ENCODE measurements around the gene MACROD2.

DNA sequence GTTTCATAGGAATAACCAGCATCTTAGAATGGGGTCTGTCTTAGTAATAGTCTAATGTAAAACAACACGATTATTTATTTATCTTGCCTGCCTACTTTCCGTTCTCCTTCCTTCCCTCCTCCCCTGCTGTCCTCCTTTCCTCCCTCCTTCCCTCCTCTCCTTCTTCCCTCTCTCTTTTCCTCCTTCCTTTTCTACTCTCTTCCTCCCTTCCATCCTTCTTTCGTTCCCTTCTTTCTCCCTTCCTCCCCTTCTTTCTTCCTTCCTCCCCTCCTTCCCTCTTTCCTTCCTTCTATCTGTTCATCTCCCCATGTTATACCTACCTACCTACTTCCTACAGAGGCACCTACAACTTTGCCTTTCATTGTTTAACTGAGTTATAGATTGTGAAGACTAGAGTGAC, 1637.4 kb downstream of the MACROD2 start:
- no peak for TF ChIP-seq POLR2A (IDR thresholded peaks at IDR 0.05; ENCODE audit: low read length)
- no peak for TF ChIP-seq CTCF (IDR thresholded peaks at IDR 0.05)
- no peak for TF ChIP-seq EP300 (IDR thresholded peaks at IDR 0.05)
- TF ChIP-seq CEBPB (IDR thresholded peaks at IDR 0.05) = no peak
- TF ChIP-seq, protein P1, sequence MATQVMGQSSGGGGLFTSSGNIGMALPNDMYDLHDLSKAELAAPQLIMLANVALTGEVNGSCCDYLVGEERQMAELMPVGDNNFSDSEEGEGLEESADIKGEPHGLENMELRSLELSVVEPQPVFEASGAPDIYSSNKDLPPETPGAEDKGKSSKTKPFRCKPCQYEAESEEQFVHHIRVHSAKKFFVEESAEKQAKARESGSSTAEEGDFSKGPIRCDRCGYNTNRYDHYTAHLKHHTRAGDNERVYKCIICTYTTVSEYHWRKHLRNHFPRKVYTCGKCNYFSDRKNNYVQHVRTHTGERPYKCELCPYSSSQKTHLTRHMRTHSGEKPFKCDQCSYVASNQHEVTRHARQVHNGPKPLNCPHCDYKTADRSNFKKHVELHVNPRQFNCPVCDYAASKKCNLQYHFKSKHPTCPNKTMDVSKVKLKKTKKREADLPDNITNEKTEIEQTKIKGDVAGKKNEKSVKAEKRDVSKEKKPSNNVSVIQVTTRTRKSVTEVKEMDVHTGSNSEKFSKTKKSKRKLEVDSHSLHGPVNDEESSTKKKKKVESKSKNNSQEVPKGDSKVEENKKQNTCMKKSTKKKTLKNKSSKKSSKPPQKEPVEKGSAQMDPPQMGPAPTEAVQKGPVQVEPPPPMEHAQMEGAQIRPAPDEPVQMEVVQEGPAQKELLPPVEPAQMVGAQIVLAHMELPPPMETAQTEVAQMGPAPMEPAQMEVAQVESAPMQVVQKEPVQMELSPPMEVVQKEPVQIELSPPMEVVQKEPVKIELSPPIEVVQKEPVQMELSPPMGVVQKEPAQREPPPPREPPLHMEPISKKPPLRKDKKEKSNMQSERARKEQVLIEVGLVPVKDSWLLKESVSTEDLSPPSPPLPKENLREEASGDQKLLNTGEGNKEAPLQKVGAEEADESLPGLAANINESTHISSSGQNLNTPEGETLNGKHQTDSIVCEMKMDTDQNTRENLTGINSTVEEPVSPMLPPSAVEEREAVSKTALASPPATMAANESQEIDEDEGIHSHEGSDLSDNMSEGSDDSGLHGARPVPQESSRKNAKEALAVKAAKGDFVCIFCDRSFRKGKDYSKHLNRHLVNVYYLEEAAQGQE (IDR thresholded peaks at IDR 0.05) = no peak
- TF ChIP-seq ESRRA (IDR thresholded peaks at IDR 0.05; ENCODE audit: borderline replicate concordance, low read length) = no peak

Data from A549 (cell line).